GM19035 (cell line): ENCODE measurements around the gene CD84.
"Not testable (repeated sequence)": the region's sequence is repeated elsewhere in the genome, so short reads cannot be mapped to it uniquely, and the experiment has no call there.

ENCODE experiments used
- ATAC-seq: cut with Tn5 transposase; IDR thresholded peaks from one replicate; pipeline ENCODE4 v1.9.1; 2021; ENCODE audit not compliant: unreplicated experiment

The CD84 gene

GRCh38 chr1:160576390-160576789 lies 2.9 kb downstream of the CD84 start:
- no peak for ATAC-seq

- no peak for ATAC-seq
Measured at GRCh38 chr1:160575112-160575664, 4.1 kb downstream of the CD84 start.

- ATAC-seq = no peak
Measured at GRCh38 chr1:160570840-160571239, 8.5 kb downstream of the CD84 start.

- no peak for ATAC-seq
Measured at GRCh38 chr1:160569806-160570205, 9.5 kb downstream of the CD84 start.

GRCh38 chr1:160567858-160568682 lies 11.2 kb downstream of the CD84 start:
- ATAC-seq = no peak

- ATAC-seq = no peak
Measured at GRCh38 chr1:160567341-160567740, 12.0 kb downstream of the CD84 start.

GRCh38 chr1:160565564-160565963 lies 13.7 kb downstream of the CD84 start:
- no peak for ATAC-seq

- not testable (repeated sequence) for ATAC-seq
Measured at GRCh38 chr1:160563230-160563629, 16.1 kb downstream of the CD84 start.

- not testable (repeated sequence) for ATAC-seq
Measured at GRCh38 chr1:160562745-160563144, 16.6 kb downstream of the CD84 start.

GRCh38 chr1:160560806-160561205 lies 18.5 kb downstream of the CD84 start:
- ATAC-seq = no peak

- no peak for ATAC-seq
Measured at GRCh38 chr1:160560045-160560705, 19.1 kb downstream of the CD84 start.

GRCh38 chr1:160559437-160559836 lies 19.9 kb downstream of the CD84 start:
- not testable (repeated sequence) for ATAC-seq

- no peak for ATAC-seq
Measured at GRCh38 chr1:160558660-160559380, 20.5 kb downstream of the CD84 start.

- no peak for ATAC-seq
Measured at GRCh38 chr1:160553778-160554177, 25.5 kb downstream of the CD84 start.

- no peak for ATAC-seq
Measured at GRCh38 chr1:160552425-160552824, 26.9 kb downstream of the CD84 start.

- no peak for ATAC-seq
Measured at GRCh38 chr1:160550572-160551034, 28.7 kb downstream of the CD84 start.

GRCh38 chr1:160549665-160550006 lies 29.7 kb downstream of the CD84 start:
- ATAC-seq = peak; percentile 8

- ATAC-seq = peak; percentile 37
Measured at GRCh38 chr1:160548960-160549664, 30.2 kb downstream of the CD84 start.

- no peak for ATAC-seq
Measured at GRCh38 chr1:160548183-160548582, 31.1 kb downstream of the CD84 start.

GRCh38 chr1:160547422-160547821 lies 31.9 kb downstream of the CD84 start:
- no peak for ATAC-seq

GRCh38 chr1:160546942-160547341 lies 32.4 kb downstream of the CD84 start:
- no peak for ATAC-seq
